Gastrocnemius medialis (tissue), 4 donors: ENCODE results near the gene FGF14. TPM values are rescaled to one million over a fixed set of nuclear protein-coding genes. Genes with fewer than 3 reads are reported as not detected.

Source experiments
- ATAC-seq, 2 donors: fragments of 150-250 bp; one replicate each; pipeline ENCODE4 v1.9.1; 2016
- DNase-seq, 2 donors: peaks; one replicate each; pipeline ENCODE4 v3.0.0-alpha.2; 2019
- H3K27ac ChIP-seq, 4 donors: fragments of 200-600 bp; sonication (generic); 1 replicate in 1 of 4; 2 replicates in 3 of 4; pipeline ENCODE4 v1.5.1; 2016 to 2018; ENCODE audit warnings: mild to moderate bottlenecking in 2 of 4, moderate library complexity in 1 of 4
- H3K27me3 ChIP-seq, 3 donors: fragments of 200-600 bp; sonication (generic) in 2 of 3; 1 replicate in 1 of 3; 2 replicates in 2 of 3; pipeline versions ENCODE4 v1.5.1 to v1.6.0; 2016 to 2019; ENCODE audit warnings: mild to moderate bottlenecking in 1 of 3, moderate library complexity in 1 of 3
- H3K36me3 ChIP-seq, 2 donors: fragments of 200-600 bp; sonication (generic) in 1 of 2; one replicate each; pipeline ENCODE4 v1.5.1; 2017 to 2018
- H3K4me1 ChIP-seq, 2 donors: fragments of 200-600 bp; sonication (generic) in 1 of 2; one replicate each; pipeline ENCODE4 v1.5.1; 2016 to 2017; ENCODE audit warnings: mild to moderate bottlenecking in 2 of 2
- H3K4me3 ChIP-seq, 4 donors: fragments of 200-600 bp; sonication (generic) in 3 of 4; 1 replicate in 1 of 4; 2 replicates in 3 of 4; pipeline ENCODE4 v1.5.1; 2016 to 2019; ENCODE audit warnings: mild to moderate bottlenecking in 2 of 4
- H3K9me3 ChIP-seq, 3 donors: fragments of 200-600 bp; sonication (generic) in 2 of 3; 1 replicate in 1 of 3; 2 replicates in 2 of 3; pipeline ENCODE4 v1.5.1; 2016 to 2019
- CTCF ChIP-seq, 5 experiments: fragments of 450-650 bp in 3 of 5; fragments of 200-600 bp in 2 of 5; sonication (generic) in 2 of 5; IDR thresholded peaks in 4 of 5; conservative IDR thresholded peaks in 1 of 5; 1 replicate in 4 of 5; 2 replicates in 1 of 5; pipeline ENCODE4 v1.5.1; 2016 to 2019; ENCODE audit warnings: antibody characterized with exemption in 5 of 5, mild to moderate bottlenecking in 3 of 5, moderate library complexity in 3 of 5
- POLR2A ChIP-seq, 2 donors: fragments of 450-650 bp; IDR thresholded peaks; one replicate each; pipeline ENCODE4 v1.6.1; 2017; ENCODE audit warnings: antibody characterized with exemption in 2 of 2, mild to moderate bottlenecking in 2 of 2, moderate library complexity in 2 of 2
- in situ Hi-C, 4 donors: fragments of 200-750 bp; cut with MboI; loops; one replicate each; pipeline versions ENCODE4 v1.15.0 to v1.8.0; 2017; ENCODE audit warnings: low sequenced_read_pairs in 4 of 4
- intact Hi-C: fragments of 100-400 bp; cut with DNase I; formaldehyde crosslinking; loops from one replicate; pipeline ENCODE4 v1.15.1; 2023; ENCODE audit warnings: low total_unique reads
- total RNA-seq, 4 donors: library from RNA; depleted of rRNA; stranded (reverse); fragments of >200 nt; gene quantifications; one replicate each; pipeline versions ENCODE4 v1.1.0 to v1.2.3, GENCODE V29; 2016

FGF14 gene
- total RNA-seq, 4 donors from 2014 or later = 0.02 TPM; not detected in 3

- no peak for DNase-seq
Measured at GRCh38 chr13:101972191-101972590, 429.7 kb downstream of the FGF14 start.

GRCh38 chr13:101970341-101970740 is 431.5 kb downstream of the FGF14 start:
- Histone ChIP-seq H3K36me3 (no peaks in the 10 kb centered on the region), H3K4me1 (no peaks in the 10 kb centered on the region), H3K9me3 (no peaks in the 10 kb centered on the region), H3K27ac (no peak overlapping the region), H3K4me3 (no peak overlapping the region), H3K27me3 (no peaks in the 10 kb centered on the region)
- DNase-seq (no peak), ATAC-seq (no peak)
- no peak for TF ChIP-seq POLR2A (IDR thresholded peaks at IDR 0.05)
- TF ChIP-seq CTCF (IDR thresholded peaks at IDR 0.05 in 4 of 5, conservative IDR thresholded peaks at IDR 0.05 in 1 of 5) = no peak
- in situ Hi-C loops (no loop called here), intact Hi-C loops (no loop called here)

More at GRCh38 chr13:101972191-101972590, 429.7 kb downstream of the FGF14 start:
- H3K4me1 ChIP-seq = peaks cover 0 to 2% of the 10 kb centered on the region in 2 donors
- no peaks in the 10 kb centered on the region for H3K9me3 ChIP-seq
- no peak for TF ChIP-seq CTCF (IDR thresholded peaks at IDR 0.05 in 4 of 5, conservative IDR thresholded peaks at IDR 0.05 in 1 of 5)
- no peak for TF ChIP-seq POLR2A (IDR thresholded peaks at IDR 0.05)
- ATAC-seq = no peak
- no peak overlapping the region for H3K4me3 ChIP-seq
- in situ Hi-C loops (no loop called here), intact Hi-C loops (no loop called here)
- H3K27ac ChIP-seq = no peak overlapping the region
- no peaks in the 10 kb centered on the region for H3K27me3 ChIP-seq
- H3K36me3 ChIP-seq = no peaks in the 10 kb centered on the region

GRCh38 chr13:101967781-101968180 is 434.1 kb downstream of the FGF14 start:
- in situ Hi-C loops (no loop called here), intact Hi-C loops (no loop called here)
- H3K27ac ChIP-seq = no peak overlapping the region
- H3K27me3 ChIP-seq = no peaks in the 10 kb centered on the region
- H3K9me3 ChIP-seq = no peaks in the 10 kb centered on the region
- ATAC-seq (no peak), DNase-seq (no peak)
- TF ChIP-seq CTCF (IDR thresholded peaks at IDR 0.05 in 4 of 5, conservative IDR thresholded peaks at IDR 0.05 in 1 of 5) = no peak
- no peak for TF ChIP-seq POLR2A (IDR thresholded peaks at IDR 0.05)
- no peaks in the 10 kb centered on the region for H3K4me1 ChIP-seq
- no peak overlapping the region for H3K4me3 ChIP-seq
- no peaks in the 10 kb centered on the region for H3K36me3 ChIP-seq

GRCh38 chr13:101967216-101967615 is 434.6 kb downstream of the FGF14 start:
- H3K4me3 ChIP-seq = no peak overlapping the region
- intact Hi-C loops = no loop called here
- no peaks in the 10 kb centered on the region for H3K27me3 ChIP-seq
- H3K36me3 ChIP-seq = no peaks in the 10 kb centered on the region
- TF ChIP-seq CTCF (IDR thresholded peaks at IDR 0.05 in 4 of 5, conservative IDR thresholded peaks at IDR 0.05 in 1 of 5) (no peak), POLR2A (IDR thresholded peaks at IDR 0.05) (no peak)
- no peaks in the 10 kb centered on the region for H3K4me1 ChIP-seq
- no peaks in the 10 kb centered on the region for H3K9me3 ChIP-seq
- in situ Hi-C loops = no loop called here
- DNase-seq (no peak), ATAC-seq (no peak)
- H3K27ac ChIP-seq = no peak overlapping the region

GRCh38 chr13:101965096-101965495 is 436.8 kb downstream of the FGF14 start:
- TF ChIP-seq POLR2A (IDR thresholded peaks at IDR 0.05) (no peak), CTCF (IDR thresholded peaks at IDR 0.05 in 4 of 5, conservative IDR thresholded peaks at IDR 0.05 in 1 of 5) (no peak)
- no peaks in the 10 kb centered on the region for H3K9me3 ChIP-seq
- H3K27ac ChIP-seq = no peak overlapping the region
- intact Hi-C loops (no loop called here), in situ Hi-C loops (no loop called here)
- H3K4me3 ChIP-seq = no peak overlapping the region
- no peak for DNase-seq
- ATAC-seq = no peak
- no peaks in the 10 kb centered on the region for H3K4me1 ChIP-seq
- H3K36me3 ChIP-seq = no peaks in the 10 kb centered on the region
- H3K27me3 ChIP-seq = no peaks in the 10 kb centered on the region
